HFFc6 (cell line): ENCODE results near the gene GMPPB. TPM values are rescaled to one million over a fixed set of nuclear protein-coding genes. Genes with fewer than 3 reads are reported as not detected.

ENCODE experiments used
- DNase-seq: peaks from one replicate; pipeline ENCODE4 v3.0.0-alpha.2; 2018
- H3K27ac Mint-ChIP-seq: 2 replicates; pipeline ENCODE4 v1.8.0; 2020; ENCODE audit warnings: mild to moderate bottlenecking, mixed read lengths
- H3K27me3 Mint-ChIP-seq: 2 replicates; pipeline ENCODE4 v1.8.0; 2021; ENCODE audit warnings: mild to moderate bottlenecking, moderate library complexity, mixed read lengths; ENCODE audit not compliant: insufficient read depth
- H3K36me3 Mint-ChIP-seq: 2 replicates; pipeline ENCODE4 v1.8.0; 2021; ENCODE audit warnings: low read depth, mixed read lengths
- H3K4me1 Mint-ChIP-seq: 2 replicates; pipeline ENCODE4 v1.8.0; 2020; ENCODE audit warnings: low read depth, mixed read lengths
- H3K4me3 Mint-ChIP-seq: 2 replicates; pipeline ENCODE4 v1.8.0; 2020; ENCODE audit warnings: mild to moderate bottlenecking, moderate library complexity, mixed read lengths
- H3K9me3 Mint-ChIP-seq: 2 replicates; pipeline ENCODE4 v1.8.0; 2020; ENCODE audit warnings: mild to moderate bottlenecking, mixed read lengths
- CTCF ChIP-seq: fragments of 200-600 bp; sonication (generic); IDR thresholded peaks from 2 replicates; pipeline ENCODE4 v1.5.0; 2021; ENCODE audit warnings: antibody characterized with exemption, mild to moderate bottlenecking
- long read RNA-seq: library from polyadenylated mRNA; unstranded; transcript quantifications from one replicate; pipeline ENCODE4 v2.0.0, GENCODE V29; 2019
- total RNA-seq, 6 experiments: library from RNA; stranded (reverse); fragmentation: NEBNext Ultra II Directional; extraction: Animal tissue kit (Norgen Biotek cat#: 25700); gene quantifications; 2 replicates in 1 of 6; 3 replicates in 5 of 6; pipeline ENCODE4 v1.2.3, GENCODE V29; 2021

Gene GMPPB
- 10 to 100 TPM; 30.5 to 39.4 (median 34.8) TPM for total RNA-seq
- long read RNA-seq, full-length matches to known transcripts: 46 of 59 reads
- long read RNA-seq, partial matches to known transcripts: 4 of 59 reads
- long read RNA-seq, other reads (novel, unspliced or antisense): 9 of 59 reads

GRCh38 chr3:49723628-49724551, at the start of gene GMPPB:
TSS of gene GMPPB (minus strand) at chr3:49723951. CDS start at chr3:49723726, 225 bp downstream.
- H3K27me3 Mint-ChIP-seq: peaks cover 20% of the 10 kb centered on the region
- peak within 1 kb of the TSS; percentile 97 for H3K4me3 Mint-ChIP-seq
- H3K4me1 Mint-ChIP-seq: peaks cover 30% of the 10 kb centered on the region
- H3K36me3 Mint-ChIP-seq: peaks cover 32% of the 10 kb centered on the region
- TF ChIP-seq CTCF: peak; percentile 15; the same call in 1 of the 2 replicates
- peaks cover under 1% of the 10 kb centered on the region; the same call in 1 of the 2 replicates for H3K9me3 Mint-ChIP-seq
- peak; percentile 96 for DNase-seq
- peak within 1 kb of the TSS; percentile 98 for H3K27ac Mint-ChIP-seq

- Mint-ChIP-seq H3K27me3 (no peaks in the 10 kb centered on the region), H3K9me3 (no peaks in the 10 kb centered on the region), H3K27ac (no peak overlapping the region), H3K4me3 (no peak overlapping the region), H3K36me3 (peaks cover 10% of the 10 kb centered on the region), H3K4me1 (peaks cover 37% of the 10 kb centered on the region)
- no peak for DNase-seq
- TF ChIP-seq CTCF: no peak
Observed at GRCh38 chr3:49772703-49773102, 49.0 kb upstream of the GMPPB start.

- H3K27ac Mint-ChIP-seq: no peak overlapping the region
- no peak overlapping the region for H3K4me3 Mint-ChIP-seq
- peaks cover 10% of the 10 kb centered on the region for H3K36me3 Mint-ChIP-seq
- H3K27me3 Mint-ChIP-seq: no peaks in the 10 kb centered on the region
- H3K9me3 Mint-ChIP-seq: no peaks in the 10 kb centered on the region
- no peak for TF ChIP-seq CTCF
- H3K4me1 Mint-ChIP-seq: peaks cover 37% of the 10 kb centered on the region
- DNase-seq: no peak
Observed at GRCh38 chr3:49771340-49771938, 47.7 kb upstream of the GMPPB start.

- DNase-seq: no peak
- Mint-ChIP-seq H3K4me3 (no peak overlapping the region), H3K27ac (peak overlapping the region; percentile 32; the same call in 1 of the 2 replicates), H3K9me3 (no peaks in the 10 kb centered on the region), H3K4me1 (peaks cover 28% of the 10 kb centered on the region), H3K36me3 (peaks cover 11% of the 10 kb centered on the region), H3K27me3 (no peaks in the 10 kb centered on the region)
- TF ChIP-seq CTCF: no peak
Observed at GRCh38 chr3:49769926-49770325, 46.2 kb upstream of the GMPPB start.

- peaks cover 16% of the 10 kb centered on the region for H3K36me3 Mint-ChIP-seq
- H3K4me3 Mint-ChIP-seq: no peak overlapping the region
- H3K27ac Mint-ChIP-seq: peak overlapping the region; percentile 32; the same call in 1 of the 2 replicates
- TF ChIP-seq CTCF: no peak
- peak; percentile 12 for DNase-seq
- H3K27me3 Mint-ChIP-seq: no peaks in the 10 kb centered on the region
- peaks cover 22% of the 10 kb centered on the region for H3K4me1 Mint-ChIP-seq
- H3K9me3 Mint-ChIP-seq: no peaks in the 10 kb centered on the region
Observed at GRCh38 chr3:49769286-49769915, 45.6 kb upstream of the GMPPB start.
